Measurements from ENCODE around the gene MAP4K5. TPM values are rescaled to one million over a fixed set of nuclear protein-coding genes. Genes with fewer than 3 reads are reported as not detected.
A peak's percentile ranks its signal among the peaks of the same experiment; 100 is the strongest.

Gene MAP4K5
- total and polyA plus RNA-seq, 2 of the 4 experiments (the other 2 are of a cell fraction), result 33.1 to 46.1 TPM

- H3K4ac ChIP-seq (ENCODE audit: low read depth, low read length), result no peak overlapping the region
- no peak overlapping the region for H2AFZ ChIP-seq (replicated peaks; ENCODE audit: low read length, poor library complexity)
- no peak overlapping the region for H3K18ac ChIP-seq (ENCODE audit: low read depth, low read length)
- H4K5ac ChIP-seq (ENCODE audit: low read depth, low read length), result no peak overlapping the region
- H3K14ac ChIP-seq (replicated peaks; ENCODE audit: low read depth, low read length), result no peak overlapping the region
- no peak for DNase-seq
- no peak overlapping the region for H3K9ac ChIP-seq (ENCODE audit: low read depth, low read length)
- no peak overlapping the region for H3K4me2 ChIP-seq (ENCODE audit: low read depth, low read length)
- H3K27me3 ChIP-seq (ENCODE audit: control insufficient read depth, insufficient read depth, low read length), result no peaks in the 10 kb centered on the region
- peaks cover 56% of the 10 kb centered on the region for H4K20me1 ChIP-seq (ENCODE audit: insufficient read depth, low read length)
- peaks cover 3% of the 10 kb centered on the region for H3K36me3 ChIP-seq (ENCODE audit: control insufficient read depth, insufficient read depth, low read length)
- no peak overlapping the region for H4K8ac ChIP-seq (ENCODE audit: low read depth in 2 of 2, low read length in 2 of 2)
- peak overlapping the region; percentile 53 for H2BK5ac ChIP-seq (ENCODE audit: low read depth, low read length, poor library complexity, severe bottlenecking)
- ATAC-seq (ENCODE audit: low read depth), result no peak
- in situ Hi-C loops (cut with MboI; ENCODE audit: low sequenced_read_pairs) (no loop called here), intact Hi-C loops (cut with micrococcal nuclease) (no loop called here), dilution Hi-C loops (cut with HindIII; ENCODE audit: low sequenced_read_pairs, unreplicated experiment) (no loop called here)
- peaks cover 22 to 67% of the 10 kb centered on the region in 2 experiments for H3K79me1 ChIP-seq (ENCODE audit: low read depth in 1 of 2, low read length in 2 of 2)
- H3K9me1 ChIP-seq (ENCODE audit: insufficient read depth, low read length), result no peaks in the 10 kb centered on the region; the same call in 1 of the 2 replicates
- H2BK120ac ChIP-seq (ENCODE audit: low read depth, low read length), result no peak overlapping the region
- WGBS, 2 experiments (ENCODE audit: extremely low coverage in 2 of 2, insufficient read length in 1 of 2), result no CpG with 5 or more reads among the region's 3 CpGs
- no peak overlapping the region for H3K27ac ChIP-seq (ENCODE audit: insufficient read depth, low read length)
- H3K56ac ChIP-seq (ENCODE audit: extremely low read depth, insufficient read depth, low read length), result no peak overlapping the region
- ChIA-PET POLR2A (ENCODE audit: unreplicated experiment) (no interaction called here), CTCF (interaction anchor here (1.2 kb wide), 1 partner anchor 11 kb away, joined by 3 read pairs; no protein-coding TSS in a partner anchor)
- no peaks in the 10 kb centered on the region for H3K9me3 ChIP-seq (ENCODE audit: control insufficient read depth, insufficient read depth, low read length)
- H2BK15ac ChIP-seq (ENCODE audit: low read depth, low read length), result no peak overlapping the region
- no TSS peak for BruUV-seq (replicated peaks)
- peaks cover 6% of the 10 kb centered on the region; the same call in 1 of the 2 replicates for H3K4me1 ChIP-seq (ENCODE audit: control insufficient read depth, insufficient read depth, low read length)
- H3K23ac ChIP-seq (ENCODE audit: low read depth, low read length), result no peak overlapping the region
- H4K91ac ChIP-seq (ENCODE audit: insufficient read depth, low read depth, low read length), result no peak overlapping the region
- no peak overlapping the region for H2BK20ac ChIP-seq (ENCODE audit: low read depth, low read length)
- TF ChIP-seq RAD21 (IDR thresholded peaks at IDR 0.05; ENCODE audit: low read length) (no peak), CTCF (conservative IDR thresholded peaks at IDR 0.05; ENCODE audit: low read depth, low read length) (no peak), FOS (IDR thresholded peaks at IDR 0.05; ENCODE audit: low read depth, low read length) (no peak)
- H2AK9ac ChIP-seq (replicated peaks; ENCODE audit: low read depth, low read length, poor library complexity), result no peak overlapping the region
- no peak overlapping the region for H3K4me3 ChIP-seq (ENCODE audit: insufficient read depth, low read depth, low read length)
- no peak overlapping the region for H2AK5ac ChIP-seq (ENCODE audit: low read depth, low read length)
Measured at GRCh38 chr14:50489851-50490250, 42.5 kb downstream of the MAP4K5 start.

All from IMR-90 (cell line).